ENCODE measurements around the gene TTC27. TPM values are rescaled to one million over a fixed set of nuclear protein-coding genes. Genes with fewer than 3 reads are reported as not detected.
"Not testable (repeated sequence)": the region's sequence is repeated elsewhere in the genome, so short reads cannot be mapped to it uniquely, and the experiment has no call there.

TTC27 gene
- total RNA-seq, 2 experiments from 2014 or later = 17.6 to 18.1 TPM

DNA sequence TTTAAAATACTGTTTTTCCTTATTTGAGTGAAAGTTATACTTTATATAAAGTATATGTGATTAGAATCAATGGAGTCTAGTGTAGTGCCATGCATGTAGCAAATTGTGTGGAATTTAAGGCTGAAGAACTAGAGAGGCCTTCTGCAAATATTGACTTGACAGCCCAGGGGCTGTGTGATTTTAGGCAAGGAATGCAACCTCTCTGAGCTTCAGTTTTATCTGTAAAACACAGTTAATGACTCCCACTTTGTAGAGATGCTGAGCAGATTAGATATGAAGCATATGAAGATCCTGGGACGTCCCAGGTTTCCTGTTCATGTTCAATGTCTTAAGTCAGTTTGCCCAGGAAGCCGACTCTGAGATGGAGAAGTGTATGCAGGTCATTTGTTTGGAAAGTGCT lies 235.5 kb downstream of the TTC27 start:
- POLR2A ChIA-PET = no interaction called here
- DNase-seq = no peak
- Mint-ChIP-seq H3K27ac (no peak overlapping the region), H3K4me1 (no peaks in the 10 kb centered on the region), H3K9me3 (no peaks in the 10 kb centered on the region), H3K4me3 (no peak overlapping the region), H3K27me3 (peaks cover 11% of the 10 kb centered on the region), H3K36me3 (ENCODE audit: low read depth) (no peaks in the 10 kb centered on the region)
- CTCF ChIA-PET = interaction anchor here (1.7 kb wide), 1 partner anchor 12 kb away, joined by 4 read pairs; no protein-coding TSS in a partner anchor

GRCh38 chr2:32863803-32864202 lies 236.0 kb downstream of the TTC27 start:
- Mint-ChIP-seq H3K4me1 (no peaks in the 10 kb centered on the region), H3K9me3 (no peaks in the 10 kb centered on the region), H3K36me3 (ENCODE audit: low read depth) (no peaks in the 10 kb centered on the region), H3K27me3 (peaks cover 11% of the 10 kb centered on the region), H3K27ac (no peak overlapping the region), H3K4me3 (no peak overlapping the region)
- CTCF ChIA-PET = interaction anchor here (1.7 kb wide), 1 partner anchor 13 kb away, joined by 4 read pairs; no protein-coding TSS in a partner anchor
- POLR2A ChIA-PET = no interaction called here
- no peak for DNase-seq

GRCh38 chr2:32864334-32865111 lies 236.7 kb downstream of the TTC27 start:
- POLR2A ChIA-PET = no interaction called here
- H3K4me1 Mint-ChIP-seq = no peaks in the 10 kb centered on the region
- no peak overlapping the region for H3K4me3 Mint-ChIP-seq
- H3K36me3 Mint-ChIP-seq (ENCODE audit: low read depth) = no peaks in the 10 kb centered on the region
- DNase-seq = no peak
- CTCF ChIA-PET = interaction anchor here (1.7 kb wide), 1 partner anchor 13 kb away, joined by 4 read pairs; no protein-coding TSS in a partner anchor
- H3K9me3 Mint-ChIP-seq = no peaks in the 10 kb centered on the region
- peaks cover 11% of the 10 kb centered on the region for H3K27me3 Mint-ChIP-seq
- no peak overlapping the region for H3K27ac Mint-ChIP-seq

- ChIA-PET CTCF (no interaction called here), POLR2A (no interaction called here)
- H3K27me3 Mint-ChIP-seq = peaks cover 9% of the 10 kb centered on the region
- no peaks in the 10 kb centered on the region for H3K9me3 Mint-ChIP-seq
- no peaks in the 10 kb centered on the region for H3K4me1 Mint-ChIP-seq
- no peak overlapping the region for H3K27ac Mint-ChIP-seq
- no peak overlapping the region for H3K4me3 Mint-ChIP-seq
- no peaks in the 10 kb centered on the region for H3K36me3 Mint-ChIP-seq (ENCODE audit: low read depth)
- no peak for DNase-seq
Measured at GRCh38 chr2:32865399-32866068, 237.7 kb downstream of the TTC27 start.

GRCh38 chr2:32866462-32866861 lies 238.6 kb downstream of the TTC27 start:
- CTCF ChIA-PET; H3K4me1 Mint-ChIP-seq; H3K4me3 Mint-ChIP-seq; H3K27me3 Mint-ChIP-seq; H3K9me3 Mint-ChIP-seq; DNase-seq; H3K27ac Mint-ChIP-seq; H3K36me3 Mint-ChIP-seq (ENCODE audit: low read depth); POLR2A ChIA-PET: not testable (repeated sequence)

Small RNA genes lying within 50 kb of the gene (microRNA-seq; reads per million reads assigned to microRNA genes)
- gene MIR4765 (ENCODE audit: borderline microRNAs expressed, borderline replicate concordance) = not detected

All from activated CD4-positive, alpha-beta T cell treated with anti-CD3 and anti-CD28 coated beads, Interleukin-2, amount 10 ng/mL, durations not matched to agents 7 days and 5 days (primary cell).